Hepatocyte (in vitro differentiated cells): ENCODE results near the gene ACAP3.

Source experiments
- CTCF ChIP-seq: fragments of 200-600 bp; sonication (generic); IDR thresholded peaks from 2 replicates; pipeline ENCODE4 v1.5.1; 2016; ENCODE audit warnings: antibody characterized with exemption, mild to moderate bottlenecking; ENCODE audit not compliant: poor library complexity
- EZH2 ChIP-seq: fragments of 200-600 bp; sonication (generic); IDR thresholded peaks from 2 replicates; pipeline ENCODE4 v1.6.1; 2016; ENCODE audit warnings: antibody characterized with exemption, mild to moderate bottlenecking, borderline replicate concordance
- EZH2phosphoT487 ChIP-seq: fragments of 200-600 bp; sonication (generic); IDR thresholded peaks from one replicate; pipeline ENCODE4 v1.6.1; 2018; ENCODE audit warnings: antibody characterized with exemption, mild to moderate bottlenecking, low read depth, moderate library complexity; ENCODE audit not compliant: unreplicated experiment, severe bottlenecking

GRCh38 chr1:1340791-1341548 is 33.2 kb upstream of the ACAP3 start:
- TF ChIP-seq EZH2phosphoT487, result no peak
- no peak for TF ChIP-seq CTCF
- no peak for TF ChIP-seq EZH2
